Measurements from ENCODE around the gene ZNF48. TPM values are rescaled to one million over a fixed set of nuclear protein-coding genes. Genes with fewer than 3 reads are reported as not detected.

ZNF48 gene
- total RNA-seq, 2 donors from 2014 or later = 6.5 to 6.8 TPM

- no peaks in the 10 kb centered on the region for H3K36me3 ChIP-seq
- no peak overlapping the region for H3K9ac ChIP-seq (ENCODE audit: low read depth in 2 of 2, low read length in 2 of 2)
- no peak overlapping the region for H3K27ac ChIP-seq
- H3K4me3 ChIP-seq = no peak overlapping the region
- H3K9me3 ChIP-seq = no peaks in the 10 kb centered on the region
- no peaks in the 10 kb centered on the region for H3K27me3 ChIP-seq
- DNase-seq = no peak
- peaks cover 5% of the 10 kb centered on the region for H3K4me1 ChIP-seq
- no peak for TF ChIP-seq CTCF (IDR thresholded peaks at IDR 0.05)
- intact Hi-C loops (cut with DNase I) = no loop called here
Observed at GRCh38 chr16:30375864-30376263, 19.4 kb upstream of the ZNF48 start.

GRCh38 chr16:30376461-30376902 lies 18.7 kb upstream of the ZNF48 start:
- no peak for DNase-seq

GRCh38 chr16:30377050-30377811 lies 18.0 kb upstream of the ZNF48 start:
- DNase-seq = no peak
- Histone ChIP-seq H3K9me3 (no peaks in the 10 kb centered on the region), H3K27me3 (no peaks in the 10 kb centered on the region), H3K27ac (peak overlapping the region; percentile 100), H3K9ac (ENCODE audit: low read depth in 2 of 2, low read length in 2 of 2) (peak overlapping the region; percentile 84 to 93), H3K36me3 (no peaks in the 10 kb centered on the region), H3K4me3 (peak overlapping the region; percentile 61), H3K4me1 (peaks cover 5% of the 10 kb centered on the region)
- intact Hi-C loops (cut with DNase I) = no loop called here
- TF ChIP-seq CTCF (IDR thresholded peaks at IDR 0.05) = no peak

More at GRCh38 chr16:30376461-30376902, 18.7 kb upstream of the ZNF48 start:
- H3K9ac ChIP-seq (ENCODE audit: low read depth in 2 of 2, low read length in 2 of 2) = no peak overlapping the region
- no peaks in the 10 kb centered on the region for H3K27me3 ChIP-seq
- no peaks in the 10 kb centered on the region for H3K36me3 ChIP-seq
- H3K27ac ChIP-seq = peak overlapping the region; percentile 100
- H3K4me1 ChIP-seq = peaks cover 5% of the 10 kb centered on the region
- intact Hi-C loops (cut with DNase I) = no loop called here
- no peak overlapping the region for H3K4me3 ChIP-seq
- TF ChIP-seq CTCF (IDR thresholded peaks at IDR 0.05) = no peak
- no peaks in the 10 kb centered on the region for H3K9me3 ChIP-seq

- H3K4me1 ChIP-seq = peaks cover 5% of the 10 kb centered on the region
- H3K36me3 ChIP-seq = no peaks in the 10 kb centered on the region
- peak overlapping the region; percentile 100 for H3K27ac ChIP-seq
- no peaks in the 10 kb centered on the region for H3K9me3 ChIP-seq
- peak overlapping the region; percentile 84 to 93 for H3K9ac ChIP-seq (ENCODE audit: low read depth in 2 of 2, low read length in 2 of 2)
- peak; percentile 94 for DNase-seq
- H3K4me3 ChIP-seq = peak overlapping the region; percentile 61
- no peak for TF ChIP-seq CTCF (IDR thresholded peaks at IDR 0.05)
- H3K27me3 ChIP-seq = no peaks in the 10 kb centered on the region
- intact Hi-C loops (cut with DNase I) = no loop called here
Observed at GRCh38 chr16:30377812-30378235, 17.4 kb upstream of the ZNF48 start.

- H3K27ac ChIP-seq = peak overlapping the region; percentile 100
- DNase-seq = peak; percentile 99
- no peaks in the 10 kb centered on the region for H3K36me3 ChIP-seq
- H3K9me3 ChIP-seq = no peaks in the 10 kb centered on the region
- no peaks in the 10 kb centered on the region for H3K27me3 ChIP-seq
- peaks cover 5% of the 10 kb centered on the region for H3K4me1 ChIP-seq
- TF ChIP-seq CTCF (IDR thresholded peaks at IDR 0.05) = no peak
- peak overlapping the region; percentile 61 for H3K4me3 ChIP-seq
- peak overlapping the region; percentile 84 to 93 for H3K9ac ChIP-seq (ENCODE audit: low read depth in 2 of 2, low read length in 2 of 2)
- intact Hi-C loops (cut with DNase I) = no loop called here
Observed at GRCh38 chr16:30378236-30379157, 16.7 kb upstream of the ZNF48 start.
